Testis (tissue), 3 donors: ENCODE measurements around the gene NDUFC1. TPM values are rescaled to one million over a fixed set of nuclear protein-coding genes. Genes with fewer than 3 reads are reported as not detected.
"Not testable (repeated sequence)": the region's sequence is repeated elsewhere in the genome, so short reads cannot be mapped to it uniquely, and the experiment has no call there.

ENCODE experiments used
- DNase-seq: peaks from one replicate; pipeline ENCODE4 v3.0.0-alpha.2; 2019
- H3K27ac ChIP-seq, 2 donors: fragments of 200-600 bp; sonication (generic); one replicate each; pipeline ENCODE4 v1.5.1; 2019
- H3K27me3 ChIP-seq: fragments of 200-600 bp; sonication (generic); one replicate; pipeline ENCODE4 v1.5.1; 2019
- H3K36me3 ChIP-seq: fragments of 200-600 bp; sonication (generic); one replicate; pipeline ENCODE4 v1.5.1; 2017; ENCODE audit warnings: low read depth; ENCODE audit errors: missing control alignments
- H3K4me1 ChIP-seq: fragments of 200-600 bp; sonication (generic); one replicate; pipeline ENCODE4 v1.5.1; 2019
- H3K4me3 ChIP-seq, 2 donors: fragments of 200-600 bp; sonication (generic); one replicate each; pipeline ENCODE4 v1.5.1; 2017 to 2019
- H3K9me3 ChIP-seq: fragments of 200-600 bp; sonication (generic); one replicate; pipeline ENCODE4 v1.5.1; 2017
- POLR2A ChIP-seq: fragments of 450-650 bp; IDR thresholded peaks from one replicate; pipeline ENCODE4 v1.6.1; 2017; ENCODE audit warnings: antibody characterized with exemption, mild to moderate bottlenecking, moderate library complexity
- WGBS, 2 donors: methylation state at CpG; one replicate each; pipeline ENCODE4 v1.1.5; 2018; 5-methylcytosine and 5-hydroxymethylcytosine counted together
- intact Hi-C: fragments of 100-400 bp; cut with DNase I; formaldehyde crosslinking; loops from one replicate; pipeline ENCODE4 v1.15.1; 2023; ENCODE audit warnings: low total_unique reads
- polyA plus RNA-seq: library from polyadenylated mRNA; stranded (reverse); fragments of 350-450 nt; fragmentation: Illumina TruSeq; extraction: RNeasy Lipid Tissue Mini Kit (QIAGEN cat#74804); gene quantifications from one replicate; pipeline ENCODE4 v1.2.3, GENCODE V29; 2014; ENCODE audit warnings: low read depth, low replicate concordance; ENCODE audit not compliant: insufficient read depth
- total RNA-seq, 2 donors: library from RNA; depleted of rRNA; stranded (reverse); fragments of >200 nt; gene quantifications; one replicate each; pipeline ENCODE4 v1.2.3, GENCODE V29; 2016
- TF ChIP-seq, protein P1 (sequence below), 3 experiments: fragments of 450-650 bp in 2 of 3; fragments of 200-600 bp in 1 of 3; sonication (generic) in 1 of 3; IDR thresholded peaks; one replicate each; pipeline ENCODE4 v1.5.1; 2016 to 2019; ENCODE audit warnings: antibody characterized with exemption in 3 of 3, mild to moderate bottlenecking in 2 of 3, moderate library complexity in 1 of 3

The NDUFC1 gene
- total and polyA plus RNA-seq, 3 donors from 2014 or later: 121 to 201 (median 127) TPM

DNA sequence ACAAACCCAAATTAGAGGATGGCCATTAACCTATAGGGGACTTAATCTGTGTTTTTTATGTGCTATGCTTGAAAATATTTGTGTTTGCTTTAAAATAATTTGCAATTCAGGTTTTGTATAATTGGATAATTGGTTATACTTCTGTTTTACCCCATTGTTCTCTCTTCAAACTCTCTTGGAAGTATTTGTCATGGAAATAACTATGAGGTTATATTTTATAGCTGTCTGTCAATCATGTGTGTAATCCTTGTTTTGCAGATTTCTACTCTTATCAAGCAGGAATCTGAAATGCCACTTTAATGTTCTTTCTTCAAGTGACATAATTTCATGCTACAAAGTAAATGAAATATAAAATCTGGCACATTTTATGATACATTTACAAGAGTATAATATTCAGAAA is 15.4 kb upstream of the NDUFC1 start:
- H3K4me1 ChIP-seq: peaks cover 33% of the 10 kb centered on the region
- H3K9me3 ChIP-seq: no peaks in the 10 kb centered on the region
- DNase-seq: no peak
- TF ChIP-seq, protein P1, sequence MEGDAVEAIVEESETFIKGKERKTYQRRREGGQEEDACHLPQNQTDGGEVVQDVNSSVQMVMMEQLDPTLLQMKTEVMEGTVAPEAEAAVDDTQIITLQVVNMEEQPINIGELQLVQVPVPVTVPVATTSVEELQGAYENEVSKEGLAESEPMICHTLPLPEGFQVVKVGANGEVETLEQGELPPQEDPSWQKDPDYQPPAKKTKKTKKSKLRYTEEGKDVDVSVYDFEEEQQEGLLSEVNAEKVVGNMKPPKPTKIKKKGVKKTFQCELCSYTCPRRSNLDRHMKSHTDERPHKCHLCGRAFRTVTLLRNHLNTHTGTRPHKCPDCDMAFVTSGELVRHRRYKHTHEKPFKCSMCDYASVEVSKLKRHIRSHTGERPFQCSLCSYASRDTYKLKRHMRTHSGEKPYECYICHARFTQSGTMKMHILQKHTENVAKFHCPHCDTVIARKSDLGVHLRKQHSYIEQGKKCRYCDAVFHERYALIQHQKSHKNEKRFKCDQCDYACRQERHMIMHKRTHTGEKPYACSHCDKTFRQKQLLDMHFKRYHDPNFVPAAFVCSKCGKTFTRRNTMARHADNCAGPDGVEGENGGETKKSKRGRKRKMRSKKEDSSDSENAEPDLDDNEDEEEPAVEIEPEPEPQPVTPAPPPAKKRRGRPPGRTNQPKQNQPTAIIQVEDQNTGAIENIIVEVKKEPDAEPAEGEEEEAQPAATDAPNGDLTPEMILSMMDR (IDR thresholded peaks at IDR 0.05): no peak
- no peak for TF ChIP-seq POLR2A
- no peaks in the 10 kb centered on the region for H3K27me3 ChIP-seq
- H3K4me3 ChIP-seq: no peak overlapping the region
- H3K27ac ChIP-seq: no peak overlapping the region
- no peaks in the 10 kb centered on the region for H3K36me3 ChIP-seq
- intact Hi-C loops: no loop called here

GRCh38 chr4:139316733-139317132 is 14.5 kb upstream of the NDUFC1 start:
- Histone ChIP-seq H3K36me3 (no peaks in the 10 kb centered on the region), H3K4me3 (no peak overlapping the region), H3K9me3 (no peaks in the 10 kb centered on the region), H3K4me1 (peaks cover 25% of the 10 kb centered on the region), H3K27ac (no peak overlapping the region), H3K27me3 (no peaks in the 10 kb centered on the region)
- WGBS, 2 donors: 90 to 92% methylated on average over 2 of the region's 2 CpGs
- no peak for DNase-seq
- intact Hi-C loops: no loop called here
- TF ChIP-seq, protein P1 (IDR thresholded peaks at IDR 0.05): no peak

DNA sequence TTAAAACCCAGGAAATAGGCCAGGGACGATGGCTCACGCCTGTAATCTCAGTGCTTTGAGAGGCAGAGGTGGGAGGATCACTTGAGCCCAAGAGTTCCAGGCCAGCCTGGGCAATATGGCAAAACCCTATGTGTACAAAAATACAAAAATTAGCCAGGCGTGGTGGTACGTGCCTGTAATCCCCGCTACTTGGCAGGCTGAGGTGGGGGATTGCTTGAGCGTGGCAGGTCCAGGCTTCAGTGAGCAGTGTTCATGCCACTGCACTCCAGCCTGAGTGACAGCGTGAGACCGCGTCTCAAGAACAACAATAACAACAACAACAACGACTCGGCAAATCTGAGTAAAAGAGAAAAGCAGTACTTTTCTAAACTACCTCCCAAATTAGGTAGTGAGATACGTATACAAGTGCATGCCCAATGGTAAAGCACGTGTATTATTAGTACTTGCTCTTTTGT is 13.0 kb upstream of the NDUFC1 start:
- H3K27me3 ChIP-seq: no peaks in the 10 kb centered on the region
- no peak overlapping the region for H3K4me3 ChIP-seq
- no peaks in the 10 kb centered on the region for H3K9me3 ChIP-seq
- no peaks in the 10 kb centered on the region for H3K36me3 ChIP-seq
- no peak for DNase-seq
- no peak for TF ChIP-seq POLR2A
- TF ChIP-seq, protein P1 (IDR thresholded peaks at IDR 0.05): no peak
- WGBS, 2 donors: 80 to 81% methylated on average over 13 of the region's 13 CpGs
- intact Hi-C loops: no loop called here
- peaks cover 23% of the 10 kb centered on the region for H3K4me1 ChIP-seq
- H3K27ac ChIP-seq: peak overlapping the region in 1 of 2 donors; percentile 32

- Histone ChIP-seq H3K36me3 (no peaks in the 10 kb centered on the region), H3K4me1 (peaks cover 15% of the 10 kb centered on the region), H3K27me3 (no peaks in the 10 kb centered on the region), H3K4me3 (no peak overlapping the region), H3K27ac (peak overlapping the region; percentile 22 to 65), H3K9me3 (no peaks in the 10 kb centered on the region)
- DNase-seq: no peak
- intact Hi-C loops: no loop called here
- no peak for TF ChIP-seq POLR2A
- TF ChIP-seq, protein P1 (IDR thresholded peaks at IDR 0.05): no peak
- 91 to 95% methylated on average over 4 of the region's 4 CpGs for WGBS, 2 donors
Observed at GRCh38 chr4:139314047-139314800, 11.9 kb upstream of the NDUFC1 start.

- H3K36me3 ChIP-seq, H3K27me3 ChIP-seq, H3K4me3 ChIP-seq, intact Hi-C loops, H3K9me3 ChIP-seq: not testable (repeated sequence)
- peaks cover 15% of the 10 kb centered on the region for H3K4me1 ChIP-seq
- peak; percentile 55 for DNase-seq
- peak overlapping the region; percentile 52 to 65 for H3K27ac ChIP-seq
- 64 to 73% methylated on average over 10 of the region's 10 CpGs for WGBS, 2 donors
Observed at GRCh38 chr4:139313414-139313813, 11.1 kb upstream of the NDUFC1 start.
